Adrenal gland (tissue), 5 donors: ENCODE data around the gene LARGE1.

Experiments
- CTCF ChIP-seq, 6 experiments: fragments of 450-650 bp in 4 of 6; fragments of 200-600 bp in 2 of 6; sonication (generic) in 1 of 6; IDR thresholded peaks; 1 replicate in 5 of 6; 2 replicates in 1 of 6; pipeline versions ENCODE4 v1.5.1 to v1.8.0; 2016 to 2021; ENCODE audit warnings: antibody characterized with exemption in 6 of 6, mild to moderate bottlenecking in 2 of 6, moderate library complexity in 1 of 6
- POLR2A ChIP-seq, 2 donors: fragments of 450-650 bp; IDR thresholded peaks; one replicate each; pipeline ENCODE4 v1.6.1; 2017; ENCODE audit warnings: antibody characterized with exemption in 2 of 2, mild to moderate bottlenecking in 2 of 2, moderate library complexity in 1 of 2
- donor health status: DM: no; HTN: no; CAD: no.

GRCh38 chr22:33464698-33465097 lies 455.6 kb downstream of the LARGE1 start:
- TF ChIP-seq CTCF (IDR thresholded peaks at IDR 0.05) (no peak), POLR2A (IDR thresholded peaks at IDR 0.05) (no peak)
